Left lung (tissue), 10 donors: ENCODE data around the gene PYHIN1. TPM values are rescaled to one million over a fixed set of nuclear protein-coding genes. Genes with fewer than 3 reads are reported as not detected.
"Not testable (repeated sequence)": the region's sequence is repeated elsewhere in the genome, so short reads cannot be mapped to it uniquely, and the experiment has no call there.

ENCODE experiments used
- ATAC-seq: fragments of 200-7000 bp; cut with Tn5 transposase; one replicate; pipeline ENCODE4 v1.9.1; 2020; ENCODE audit warnings: moderate library complexity
- DNase-seq, 4 donors: peaks; one replicate each; pipeline ENCODE4 v3.0.0-alpha.2; 2013 to 2020
- H3K27ac ChIP-seq, 2 donors: fragments of 200-600 bp; sonication (generic) in 1 of 2; one replicate each; pipeline versions ENCODE4 v1.5.0 to v1.8.0; 2020 to 2021
- H3K27me3 ChIP-seq, 2 donors: fragments of 200-600 bp; sonication (generic) in 1 of 2; one replicate each; pipeline versions ENCODE4 v1.5.0 to v1.8.0; 2020 to 2021
- H3K36me3 ChIP-seq, 2 donors: fragments of 200-600 bp; sonication (generic) in 1 of 2; one replicate each; pipeline versions ENCODE4 v1.5.0 to v1.8.0; 2020 to 2021
- H3K4me1 ChIP-seq, 2 donors: fragments of 200-600 bp; one replicate each; pipeline ENCODE4 v1.8.0; 2021
- H3K4me3 ChIP-seq, 2 donors: fragments of 200-600 bp; sonication (generic) in 1 of 2; one replicate each; pipeline versions ENCODE4 v1.5.0 to v1.8.0; 2020 to 2021; ENCODE audit warnings: mild to moderate bottlenecking in 1 of 2
- H3K9me3 ChIP-seq, 2 donors: fragments of 200-600 bp; sonication (generic) in 1 of 2; one replicate each; pipeline versions ENCODE4 v1.5.0 to v1.8.0; 2020 to 2021
- intact Hi-C, 2 donors: fragments of 100-400 bp; cut with DNase I; formaldehyde crosslinking; loops; one replicate each; pipeline versions ENCODE4 v1.11.2 to v1.14.2; 2022
- polyA plus RNA-seq, 6 donors: library from polyadenylated mRNA; unstranded; fragments of 120-200 nt; gene quantifications; one replicate each; pipeline ENCODE4 v1.2.1, GENCODE V29; 2013; ENCODE audit not compliant: insufficient read length in 6 of 6
- total RNA-seq, 2 donors: library from RNA; stranded (reverse); fragmentation: NEBNext Ultra II Directional; extraction: Animal tissue kit (Norgen Biotek cat#: 25700); gene quantifications; one replicate each; pipeline ENCODE4 v1.2.1, GENCODE V29; 2021
- TF ChIP-seq, protein P1 (sequence below), 2 donors: fragments of 200-600 bp; sonication (generic) in 1 of 2; IDR thresholded peaks; one replicate each; pipeline versions ENCODE4 v1.5.0 to v1.8.0; 2021; ENCODE audit warnings: antibody characterized with exemption in 2 of 2
- donor health status: DM: no; HTN: yes; CAD: no.
- donor health status: DM: no; HTN: no; CAD: no.

Gene PYHIN1
- total and polyA plus RNA-seq, 8 donors = 0.53 to 3.5 (median 1.3) TPM

DNA sequence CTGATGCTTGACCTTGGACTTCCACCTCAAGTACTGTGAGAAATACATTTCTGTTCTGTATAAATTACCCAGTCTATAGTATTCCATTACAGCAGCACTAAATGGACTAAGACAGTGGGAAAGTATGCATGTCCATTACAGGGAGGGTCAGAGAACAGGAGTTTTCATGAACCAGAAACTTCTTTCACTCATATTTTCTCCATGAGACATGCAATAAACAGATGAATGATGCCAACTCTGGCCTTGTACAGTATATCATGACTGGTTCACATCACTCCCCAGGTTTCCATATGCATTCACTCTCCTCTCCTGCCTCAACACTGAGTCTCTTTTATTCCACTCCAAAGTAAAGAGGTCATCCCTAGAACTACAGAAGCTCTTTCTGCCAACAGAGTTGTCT, 73.8 kb downstream of the PYHIN1 start:
- no peak overlapping the region for H3K4me3 ChIP-seq
- ATAC-seq = no peak

DNA sequence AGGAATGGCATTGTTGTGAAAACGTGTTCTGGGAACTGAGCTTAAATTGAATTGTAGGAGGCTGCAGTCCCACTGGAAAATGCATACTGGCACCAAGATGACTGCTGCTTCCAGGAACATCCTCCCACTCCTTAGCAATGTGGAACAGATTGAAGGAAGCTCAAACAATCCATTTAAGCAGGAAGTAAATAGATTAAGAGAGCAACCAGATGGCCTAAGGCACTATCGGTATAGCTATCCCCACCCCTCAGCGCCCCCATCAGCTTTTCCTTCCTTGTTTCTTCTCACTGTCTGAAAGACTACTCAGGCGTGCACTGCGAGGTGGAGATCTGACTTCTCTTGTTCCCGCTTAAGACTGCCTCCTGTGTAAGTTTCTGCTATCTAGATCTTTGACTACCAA, 74.3 kb downstream of the PYHIN1 start:
- DNase-seq = no peak
- no peaks in the 10 kb centered on the region for H3K9me3 ChIP-seq
- H3K36me3 ChIP-seq = no peaks in the 10 kb centered on the region
- TF ChIP-seq, protein P1, sequence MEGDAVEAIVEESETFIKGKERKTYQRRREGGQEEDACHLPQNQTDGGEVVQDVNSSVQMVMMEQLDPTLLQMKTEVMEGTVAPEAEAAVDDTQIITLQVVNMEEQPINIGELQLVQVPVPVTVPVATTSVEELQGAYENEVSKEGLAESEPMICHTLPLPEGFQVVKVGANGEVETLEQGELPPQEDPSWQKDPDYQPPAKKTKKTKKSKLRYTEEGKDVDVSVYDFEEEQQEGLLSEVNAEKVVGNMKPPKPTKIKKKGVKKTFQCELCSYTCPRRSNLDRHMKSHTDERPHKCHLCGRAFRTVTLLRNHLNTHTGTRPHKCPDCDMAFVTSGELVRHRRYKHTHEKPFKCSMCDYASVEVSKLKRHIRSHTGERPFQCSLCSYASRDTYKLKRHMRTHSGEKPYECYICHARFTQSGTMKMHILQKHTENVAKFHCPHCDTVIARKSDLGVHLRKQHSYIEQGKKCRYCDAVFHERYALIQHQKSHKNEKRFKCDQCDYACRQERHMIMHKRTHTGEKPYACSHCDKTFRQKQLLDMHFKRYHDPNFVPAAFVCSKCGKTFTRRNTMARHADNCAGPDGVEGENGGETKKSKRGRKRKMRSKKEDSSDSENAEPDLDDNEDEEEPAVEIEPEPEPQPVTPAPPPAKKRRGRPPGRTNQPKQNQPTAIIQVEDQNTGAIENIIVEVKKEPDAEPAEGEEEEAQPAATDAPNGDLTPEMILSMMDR (IDR thresholded peaks at IDR 0.05) = no peak
- intact Hi-C loops = no loop called here
- peaks cover 7 to 56% of the 10 kb centered on the region in 2 donors for H3K4me1 ChIP-seq
- no peak overlapping the region for H3K4me3 ChIP-seq
- ATAC-seq = no peak
- no peaks in the 10 kb centered on the region for H3K27me3 ChIP-seq
- H3K27ac ChIP-seq = peak overlapping the region; percentile 50 to 68

More for the DNA sequence above, 73.8 kb downstream of the PYHIN1 start:
- Histone ChIP-seq H3K27me3 (no peaks in the 10 kb centered on the region), H3K27ac (peak overlapping the region; percentile 50 to 68), H3K4me1 (peaks cover 7 to 61% of the 10 kb centered on the region in 2 donors), H3K36me3 (no peaks in the 10 kb centered on the region), H3K9me3 (no peaks in the 10 kb centered on the region)
- DNase-seq = no peak
- intact Hi-C loops = no loop called here
- TF ChIP-seq, protein P1 (IDR thresholded peaks at IDR 0.05) = no peak

DNA sequence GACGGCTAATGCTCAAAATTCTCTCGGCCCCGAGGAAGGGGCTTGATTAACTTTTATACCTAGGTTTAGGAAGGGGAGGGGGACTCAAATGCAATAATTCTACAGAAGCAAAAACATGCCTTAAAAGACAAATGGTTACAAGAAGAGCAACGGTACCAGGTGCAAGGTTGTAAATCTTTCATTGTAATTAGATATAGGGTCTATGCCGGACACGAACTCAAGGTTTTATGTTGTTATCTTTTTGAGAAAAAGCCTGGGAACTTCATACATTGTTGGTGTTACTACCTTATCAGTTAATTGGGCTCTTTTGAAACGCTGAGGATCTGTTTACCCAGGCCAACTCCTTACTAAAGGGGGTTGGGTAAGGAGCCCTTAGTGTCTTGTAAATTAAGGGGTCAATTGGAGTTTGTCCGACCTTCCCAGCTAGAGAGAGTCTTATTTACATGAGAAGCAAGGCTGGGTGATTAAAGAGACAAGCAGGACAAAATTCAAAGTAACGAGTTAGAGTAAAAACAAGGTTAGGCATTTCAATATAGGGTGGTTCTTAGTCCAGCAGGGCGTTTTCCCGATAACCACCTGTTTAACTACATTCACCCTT, 75.0 kb downstream of the PYHIN1 start:
- ATAC-seq, intact Hi-C loops, H3K4me3 ChIP-seq, H3K9me3 ChIP-seq, H3K36me3 ChIP-seq, DNase-seq, H3K27me3 ChIP-seq: not testable (repeated sequence)
- Histone ChIP-seq H3K4me1 (peaks cover 7 to 50% of the 10 kb centered on the region in 2 donors), H3K27ac (peak overlapping the region; percentile 50 to 68)

DNA sequence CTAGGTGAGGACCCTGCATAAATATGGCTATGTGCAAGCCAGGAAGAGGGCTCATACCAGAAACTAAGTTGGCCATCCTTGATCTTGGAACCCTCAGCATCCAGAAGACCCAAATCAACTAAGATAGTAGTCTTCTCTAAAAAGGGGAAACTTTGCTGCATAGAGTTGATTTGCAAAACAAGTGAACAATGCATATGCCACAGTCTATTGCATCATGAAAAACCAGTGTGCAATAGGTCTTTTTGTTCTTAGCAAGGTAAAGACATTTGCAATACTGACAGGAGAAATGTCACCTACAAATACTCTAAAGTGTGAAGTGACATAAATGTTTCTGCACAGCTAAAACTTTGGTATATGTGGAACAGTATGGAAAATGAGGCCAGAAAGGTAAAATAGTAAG, 76.4 kb downstream of the PYHIN1 start:
- Histone ChIP-seq H3K27me3 (no peaks in the 10 kb centered on the region), H3K9me3 (no peaks in the 10 kb centered on the region), H3K36me3 (no peaks in the 10 kb centered on the region), H3K4me1 (peaks cover 7 to 56% of the 10 kb centered on the region in 2 donors), H3K4me3 (no peak overlapping the region), H3K27ac (peak overlapping the region in 1 of 2 donors; percentile 95)
- DNase-seq (no peak), ATAC-seq (no peak)
- intact Hi-C loops = no loop called here
- TF ChIP-seq, protein P1 (IDR thresholded peaks at IDR 0.05) = no peak

DNA sequence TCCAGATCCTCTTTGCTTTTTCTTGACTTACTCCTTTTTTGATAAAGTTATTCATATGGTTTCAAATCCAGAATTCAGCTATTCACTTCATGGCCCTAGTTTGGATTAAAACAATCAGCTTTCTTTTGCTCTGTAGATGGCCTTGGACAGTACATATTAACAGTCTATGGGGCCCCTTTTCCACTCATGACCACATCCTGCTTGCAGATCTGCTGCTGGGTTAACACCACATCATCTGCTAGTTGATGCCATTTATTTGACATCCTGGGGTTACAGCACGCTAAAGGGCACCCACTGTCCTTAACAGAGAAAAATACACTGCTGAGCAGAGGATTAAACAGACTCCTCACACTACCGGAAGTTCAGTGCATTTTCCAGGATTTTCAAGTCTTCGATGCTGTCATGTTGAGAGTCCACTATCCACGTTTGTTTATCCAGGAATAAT, 77.4 kb downstream of the PYHIN1 start:
- H3K36me3 ChIP-seq = no peaks in the 10 kb centered on the region
- H3K9me3 ChIP-seq = no peaks in the 10 kb centered on the region
- no peaks in the 10 kb centered on the region for H3K27me3 ChIP-seq
- ATAC-seq = peak; percentile 9
- intact Hi-C loops = no loop called here
- peak overlapping the region; percentile 93 to 95 for H3K27ac ChIP-seq
- TF ChIP-seq, protein P1 (IDR thresholded peaks at IDR 0.05) = no peak
- peaks cover 7 to 61% of the 10 kb centered on the region in 2 donors for H3K4me1 ChIP-seq
- no peak for DNase-seq
- H3K4me3 ChIP-seq = peak overlapping the region in 1 of 2 donors; percentile 62

DNA sequence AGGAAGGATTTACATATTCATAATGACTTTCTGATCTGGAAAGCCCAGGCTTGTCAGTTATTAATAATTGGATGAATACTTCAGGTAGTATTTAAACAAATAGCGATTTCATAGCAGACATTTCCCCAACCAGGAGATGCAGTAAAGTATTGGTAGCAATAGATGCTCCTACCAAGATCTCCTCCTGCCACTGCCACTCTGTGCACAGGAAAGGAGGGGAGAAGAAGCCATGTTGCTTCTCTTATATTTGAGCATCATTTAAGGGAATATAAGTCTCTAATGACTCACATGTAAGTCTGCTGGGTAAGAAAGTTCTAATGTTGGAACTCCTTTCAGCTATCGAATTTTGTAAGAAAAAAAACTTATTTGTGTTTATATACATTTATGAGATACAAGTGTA, 77.9 kb downstream of the PYHIN1 start:
- peaks cover 7 to 66% of the 10 kb centered on the region in 2 donors for H3K4me1 ChIP-seq
- H3K27me3 ChIP-seq = no peaks in the 10 kb centered on the region
- ATAC-seq = no peak
- H3K4me3 ChIP-seq = peak overlapping the region; percentile 35 to 62
- no peaks in the 10 kb centered on the region for H3K9me3 ChIP-seq
- no peak for DNase-seq
- TF ChIP-seq, protein P1 (IDR thresholded peaks at IDR 0.05) = no peak
- H3K27ac ChIP-seq = peak overlapping the region; percentile 93 to 95
- no peaks in the 10 kb centered on the region for H3K36me3 ChIP-seq
- intact Hi-C loops = no loop called here
